Measurements from ENCODE around the gene ATP6V0A1.
A peak's percentile ranks its signal among the peaks of the same experiment; 100 is the strongest.
"Not testable (repeated sequence)": the region's sequence is repeated elsewhere in the genome, so short reads cannot be mapped to it uniquely, and the experiment has no call there.

The ATP6V0A1 gene

GRCh38 chr17:42458497-42459255 lies at the start of gene ATP6V0A1:
Gene ATP6V0A1, plus strand, starts transcription at chr17:42458878. Its CDS starts 2,017 bp downstream, at chr17:42460895.
- DNase-seq, result peak; percentile 83

DNA sequence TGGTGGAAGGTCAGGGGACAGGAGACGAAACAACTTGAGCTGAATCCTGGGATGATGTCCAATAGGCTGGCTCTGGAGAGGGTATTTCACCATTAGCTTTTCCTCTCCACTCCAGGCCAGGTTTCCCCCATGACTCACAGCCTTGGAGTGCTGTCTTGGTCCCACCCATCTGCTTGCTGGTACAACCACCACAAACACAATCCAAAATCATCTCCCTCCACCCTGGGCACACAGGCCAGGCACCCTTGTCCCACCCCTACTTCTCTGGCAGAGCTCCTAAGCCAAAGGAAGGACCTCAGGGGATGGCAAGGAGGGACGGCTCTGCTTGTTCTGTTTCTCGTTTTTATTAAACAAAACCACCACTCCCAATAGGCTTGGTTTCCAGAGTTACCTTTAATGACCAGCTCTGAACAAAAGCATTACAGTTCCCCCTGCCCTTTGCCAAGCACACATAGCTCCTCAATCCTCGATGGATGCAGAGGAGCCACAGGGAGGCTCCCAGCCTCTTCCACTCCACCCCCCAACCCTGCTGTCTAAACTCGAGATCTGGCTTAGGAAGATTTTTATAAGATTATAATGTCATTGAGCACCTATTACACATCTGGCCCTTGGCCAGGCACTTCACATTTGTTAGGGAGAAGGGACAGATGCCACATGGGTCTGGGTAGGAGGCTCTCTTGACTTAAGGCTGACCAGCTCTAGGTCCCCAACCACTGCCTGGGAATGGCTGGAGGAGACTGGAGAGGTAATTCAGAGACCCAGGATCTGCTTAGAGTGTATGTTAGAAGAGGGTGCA lies 49.0 kb upstream of the ATP6V0A1 start:
- no peak for DNase-seq

GRCh38 chr17:42410319-42410685 lies 48.4 kb upstream of the ATP6V0A1 start:
- no peak for DNase-seq

- DNase-seq, result no peak
Measured at GRCh38 chr17:42411361-42411760, 47.3 kb upstream of the ATP6V0A1 start.

DNA sequence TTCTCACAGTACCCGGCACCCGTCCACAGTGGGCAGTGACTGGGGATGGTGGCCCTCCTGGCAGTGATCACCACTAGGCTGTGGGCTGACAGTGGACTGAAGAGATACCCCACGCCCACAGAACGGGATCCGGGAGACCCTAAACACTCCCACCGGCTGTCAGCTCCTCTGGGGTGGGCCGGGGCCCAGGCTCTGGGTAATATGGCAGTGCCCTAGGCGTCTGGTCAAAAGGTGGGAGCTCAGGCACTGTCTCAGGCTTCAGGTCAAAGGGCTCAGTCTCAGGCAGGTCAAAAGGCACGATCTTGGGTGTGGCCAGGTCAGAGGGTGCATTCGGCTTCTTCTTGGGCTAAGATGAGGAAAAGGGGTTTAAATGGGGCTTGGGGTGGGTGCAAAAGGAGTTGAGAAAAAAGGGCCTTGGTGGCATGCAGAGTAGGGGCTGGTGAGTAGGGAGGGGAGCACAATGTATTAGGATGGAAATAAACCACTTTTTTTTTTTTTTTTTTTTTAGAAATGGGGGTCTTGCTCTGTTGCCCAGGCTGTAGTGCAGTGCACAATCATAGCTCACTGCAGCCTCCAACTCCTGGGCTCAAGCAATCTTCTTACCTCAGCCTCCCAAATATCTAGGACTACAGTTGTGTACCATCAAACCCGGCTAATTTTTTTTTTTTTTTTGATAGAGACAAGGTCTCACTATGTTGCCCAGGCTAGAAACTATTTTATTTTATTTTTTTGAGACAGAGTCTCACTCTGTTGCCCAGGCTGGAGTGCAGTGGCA lies 46.6 kb upstream of the ATP6V0A1 start:
- no peak for DNase-seq

- DNase-seq, result no peak
Measured at GRCh38 chr17:42413464-42414040, 45.1 kb upstream of the ATP6V0A1 start.

- peak; percentile 46 for DNase-seq
Measured at GRCh38 chr17:42414704-42415409, 43.8 kb upstream of the ATP6V0A1 start.

DNA sequence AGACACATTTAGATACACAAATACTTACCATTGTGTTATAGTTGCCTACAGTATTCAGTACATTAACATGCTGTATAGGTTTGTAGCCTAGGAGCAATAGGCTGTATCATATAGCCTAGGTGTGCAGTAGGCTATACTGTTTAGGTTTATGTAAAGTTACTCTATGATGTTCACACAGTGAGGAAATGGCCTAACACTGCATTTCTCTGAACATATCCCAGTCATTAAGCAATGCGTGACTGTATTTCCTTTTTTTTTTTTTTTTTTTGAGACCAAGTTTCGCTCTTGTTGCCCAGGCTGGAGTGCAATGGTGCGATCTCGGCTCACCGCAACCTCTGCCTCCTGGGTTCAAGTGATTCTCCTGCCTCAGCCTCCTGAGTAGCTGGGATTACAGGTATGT lies 40.7 kb upstream of the ATP6V0A1 start:
- DNase-seq, result not testable (repeated sequence)

- DNase-seq, result no peak
Measured at GRCh38 chr17:42421136-42421506, 37.6 kb upstream of the ATP6V0A1 start.

DNA sequence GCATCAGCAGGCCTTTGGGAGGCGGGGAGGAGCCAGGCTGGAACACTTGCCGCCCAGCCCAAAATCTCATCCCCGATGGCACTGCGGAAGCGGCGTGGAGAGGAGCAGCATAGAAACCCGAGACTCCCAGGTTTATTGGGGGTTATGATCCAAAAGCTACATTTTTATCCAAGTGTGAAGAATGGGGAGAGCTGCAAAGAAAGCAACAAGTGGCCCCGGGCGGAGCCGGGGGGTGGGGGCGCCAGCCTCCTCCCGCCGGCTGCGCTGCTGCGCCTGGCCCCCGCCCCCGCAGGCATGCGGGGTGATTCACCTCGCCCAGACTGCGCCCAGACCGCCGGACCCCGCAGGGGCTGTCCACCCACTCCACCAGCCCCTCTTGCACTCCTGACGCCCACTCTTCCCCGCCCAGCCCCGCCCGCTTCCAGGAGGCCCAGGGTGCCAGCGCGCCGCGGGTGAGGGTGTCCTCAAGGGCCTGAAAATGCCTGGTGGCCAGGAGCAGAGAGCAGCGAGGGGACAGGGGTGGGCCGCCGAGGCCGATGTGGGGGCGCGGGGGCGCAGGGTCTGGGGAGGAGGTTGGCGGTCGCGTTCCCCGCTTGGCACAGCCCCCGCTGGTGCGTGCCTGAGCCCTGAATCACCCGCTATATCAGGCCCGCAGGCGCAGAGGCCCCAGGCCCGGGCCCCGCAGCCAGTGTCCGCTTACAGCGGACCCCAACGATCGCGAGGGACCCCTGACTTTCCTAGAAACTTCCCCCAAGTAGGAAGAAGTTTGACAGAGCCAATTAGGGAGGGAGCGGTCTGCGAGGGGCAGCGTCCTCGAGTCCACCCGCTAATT lies 37.0 kb upstream of the ATP6V0A1 start:
- no peak for DNase-seq

- DNase-seq, result peak; percentile 24
Measured at GRCh38 chr17:42422412-42422957, 36.2 kb upstream of the ATP6V0A1 start.

DNA sequence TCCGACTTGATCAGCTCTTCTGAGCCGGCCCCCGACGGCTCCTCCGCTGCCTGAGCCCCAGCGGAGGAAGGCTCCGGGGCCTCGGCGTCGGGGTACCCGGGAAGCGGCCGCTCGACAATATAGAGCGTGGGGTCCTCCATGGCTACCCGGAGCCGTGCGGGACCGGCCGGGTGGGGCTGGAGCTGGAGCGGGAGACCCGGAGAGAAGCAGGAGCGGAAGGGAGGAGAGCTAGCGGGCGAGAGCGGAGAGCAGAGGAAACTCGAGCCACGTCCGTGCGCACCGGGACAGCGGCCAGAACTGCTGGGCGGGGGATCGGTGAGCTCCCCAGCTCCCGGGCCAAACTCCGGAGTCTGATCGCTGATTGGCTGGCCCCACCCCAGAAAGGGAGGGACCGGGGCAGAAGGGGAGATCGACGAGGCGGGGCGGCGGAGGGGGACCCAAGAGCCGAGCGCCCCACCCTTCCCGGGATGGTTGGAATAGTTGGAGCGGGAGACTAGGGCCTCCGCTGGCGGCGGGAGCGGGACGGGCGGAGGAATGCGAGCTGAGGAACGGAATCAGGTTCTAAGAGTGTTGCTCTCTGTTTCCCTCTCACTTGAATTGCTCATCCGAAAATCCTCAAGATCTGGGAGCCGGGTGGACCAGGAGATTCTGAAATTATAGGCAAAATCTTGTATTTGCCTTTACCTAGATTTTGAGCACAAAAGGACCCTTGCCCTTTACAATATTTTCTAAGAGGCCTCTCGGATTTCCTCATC lies 35.5 kb upstream of the ATP6V0A1 start, which contains the start of gene CAVIN1:
TSS of gene CAVIN1 (minus strand) at position 299 of the 755 bp plus-strand sequence. CDS start at position 140, 159 bp downstream.
- no peak for DNase-seq

GRCh38 chr17:42423766-42424165 lies 34.9 kb upstream of the ATP6V0A1 start:
- no peak for DNase-seq

- DNase-seq, result no peak
Measured at GRCh38 chr17:42424991-42425610, 33.6 kb upstream of the ATP6V0A1 start.

GRCh38 chr17:42428141-42428944 lies 30.3 kb upstream of the ATP6V0A1 start:
- peak; percentile 31 for DNase-seq

GRCh38 chr17:42429726-42430447 lies 28.8 kb upstream of the ATP6V0A1 start:
- DNase-seq, result no peak

DNA sequence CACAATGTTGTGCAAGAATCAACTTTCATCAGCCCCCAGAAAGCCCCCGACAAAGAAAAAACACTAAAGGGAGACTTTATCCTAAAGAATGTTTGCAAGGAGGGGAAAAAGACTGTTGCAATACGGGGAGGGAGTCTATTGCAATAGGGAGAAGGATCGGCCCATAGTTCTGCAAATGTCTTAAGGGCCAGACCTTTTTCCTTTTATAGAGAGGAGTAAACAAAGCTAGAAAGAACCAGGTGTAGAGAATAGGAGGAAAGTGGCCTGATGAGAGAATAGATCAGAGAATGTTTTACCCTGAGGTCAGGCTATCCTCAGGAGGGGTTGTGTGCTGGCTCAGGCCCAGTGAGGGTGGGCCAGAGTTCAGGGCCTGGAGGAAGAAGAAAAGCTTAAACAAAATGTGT lies 26.9 kb upstream of the ATP6V0A1 start:
- no peak for DNase-seq

DNA sequence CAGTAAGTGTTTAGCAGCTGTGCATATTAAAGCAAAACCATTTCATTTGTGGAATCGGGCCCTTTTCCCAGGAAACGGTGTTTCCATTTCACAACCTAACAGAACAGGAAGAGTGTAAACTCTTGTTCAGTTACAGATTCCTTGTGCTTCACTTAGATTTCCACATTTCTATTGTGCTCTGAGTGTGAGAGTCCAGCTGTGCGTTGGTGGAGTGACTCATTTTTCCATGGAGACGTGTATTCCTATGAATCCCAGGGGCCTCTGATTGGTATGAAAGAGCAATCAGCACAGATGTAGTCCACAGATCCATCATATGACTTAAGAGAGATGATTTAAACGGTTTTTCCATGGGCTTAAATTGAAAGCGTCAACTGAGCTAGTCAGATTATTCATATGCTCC lies 22.3 kb upstream of the ATP6V0A1 start:
- DNase-seq, result no peak
